Hepatic stellate cell (primary cell): ENCODE results near the gene KIFAP3.

Experiments used
- DNase-seq: peaks from one replicate; pipeline ENCODE4 v3.0.0; 2011; ENCODE audit warnings: low spot score

KIFAP3 gene

DNA sequence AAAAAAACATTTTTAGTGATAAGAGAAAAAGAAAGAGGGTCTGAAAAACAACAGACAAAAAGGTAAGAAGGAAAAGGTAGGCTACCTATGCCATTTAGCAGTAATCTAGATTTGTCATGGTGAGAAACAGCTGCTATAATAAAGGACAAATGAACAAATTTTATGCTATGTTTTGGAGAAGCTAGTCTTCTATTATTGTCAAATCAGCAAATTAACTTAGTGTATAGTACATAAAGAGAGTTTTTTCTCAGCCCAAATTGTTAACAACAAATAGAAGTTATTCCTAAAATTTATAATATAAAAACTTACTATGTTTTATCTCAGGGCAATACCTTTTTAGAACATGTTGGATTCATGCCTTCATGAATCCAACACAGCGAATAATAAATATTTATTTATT lies 88.7 kb downstream of the KIFAP3 start:
- DNase-seq, result no peak

DNA sequence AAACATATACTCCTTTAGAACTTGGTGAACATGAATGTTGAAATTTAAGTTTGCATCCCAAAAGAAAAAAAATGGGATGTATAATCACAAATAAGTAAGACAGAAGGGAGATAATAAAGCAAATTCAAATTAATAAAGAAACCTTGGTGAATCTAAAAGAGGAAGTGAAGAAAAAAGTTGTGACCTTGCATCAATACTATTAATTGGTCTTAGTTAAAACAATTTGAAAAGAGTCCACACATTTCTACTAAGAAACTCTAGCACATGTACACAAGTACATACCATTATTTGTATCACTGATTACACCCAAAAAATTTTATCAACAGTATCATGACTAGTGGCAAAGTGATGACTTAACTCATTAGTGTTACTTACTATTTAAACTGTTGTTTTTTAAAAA lies 100.4 kb downstream of the KIFAP3 start:
- DNase-seq, result no peak

DNA sequence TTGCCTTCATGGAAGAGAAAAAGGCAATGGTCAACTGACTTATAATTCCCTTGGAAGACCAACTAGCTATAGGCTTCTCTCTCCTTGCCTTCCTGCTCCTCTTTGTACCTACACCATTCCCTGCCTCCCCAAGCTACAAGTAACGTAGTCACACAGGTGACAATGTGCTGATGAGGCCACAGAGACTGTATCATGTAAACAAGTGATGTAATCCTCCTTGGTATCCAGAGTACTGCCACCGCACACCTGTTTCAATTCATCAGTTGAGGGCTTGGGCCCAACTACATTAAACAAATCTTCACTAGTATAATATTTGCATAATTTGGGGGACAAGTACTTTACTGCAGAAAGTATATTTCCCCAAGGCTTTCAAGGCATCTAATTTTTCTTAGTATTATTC lies 104.4 kb downstream of the KIFAP3 start:
- no peak for DNase-seq

DNA sequence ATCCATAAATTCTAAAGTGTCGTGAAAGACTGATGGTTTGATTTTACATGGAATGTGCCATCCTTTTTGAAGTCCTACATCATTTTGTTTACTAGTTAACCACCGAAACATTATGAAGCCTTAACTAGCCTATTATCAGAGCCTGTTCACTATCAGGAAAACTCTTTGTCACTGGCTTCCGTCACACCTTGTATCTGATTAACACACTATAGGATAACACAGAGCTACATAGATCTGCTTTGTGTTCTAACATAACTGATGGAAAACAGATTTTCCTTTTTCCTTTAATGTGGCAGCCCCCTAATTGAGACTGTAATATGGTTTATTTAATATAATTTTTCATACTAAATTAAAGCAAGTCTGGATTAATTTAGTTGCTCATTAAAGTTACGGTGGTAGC lies 106.3 kb downstream of the KIFAP3 start:
- DNase-seq, result no peak

DNA sequence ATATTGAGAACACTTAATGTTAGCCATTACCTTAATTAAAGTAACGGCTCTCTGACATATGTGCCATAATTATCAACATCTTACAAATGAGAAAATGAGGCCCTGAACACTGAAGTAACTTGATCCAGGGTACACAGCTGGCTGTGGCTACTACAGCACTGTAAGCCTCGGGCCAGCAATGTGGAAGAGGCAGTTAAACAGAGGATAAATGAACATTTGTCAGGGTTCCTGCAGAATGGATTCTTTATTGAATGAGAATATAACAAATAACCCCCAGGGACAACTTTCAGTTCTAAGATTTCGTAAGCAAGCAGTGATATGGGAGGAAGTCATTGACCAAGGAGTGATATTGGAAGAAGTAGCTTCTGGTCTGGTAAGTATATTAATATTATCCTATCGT lies 110.3 kb downstream of the KIFAP3 start:
- no peak for DNase-seq

DNA sequence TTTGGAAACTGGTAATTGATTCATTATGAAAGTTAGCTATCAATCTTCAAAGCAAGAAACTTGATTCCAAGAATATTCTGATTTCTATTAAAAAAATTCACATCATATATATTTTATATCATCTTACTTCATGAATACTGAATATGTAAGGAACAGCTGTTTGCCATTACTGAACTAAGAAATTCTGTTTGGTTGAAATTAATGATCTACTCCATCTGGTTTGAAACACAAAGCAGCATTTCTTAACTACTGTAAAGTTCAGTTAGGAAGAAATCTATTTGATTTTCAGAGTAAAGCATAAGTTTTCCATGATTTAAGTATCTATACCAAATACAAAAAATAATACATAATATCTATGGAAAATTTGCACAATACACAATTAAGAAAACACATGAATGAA lies 114.8 kb downstream of the KIFAP3 start:
- DNase-seq, result no peak

DNA sequence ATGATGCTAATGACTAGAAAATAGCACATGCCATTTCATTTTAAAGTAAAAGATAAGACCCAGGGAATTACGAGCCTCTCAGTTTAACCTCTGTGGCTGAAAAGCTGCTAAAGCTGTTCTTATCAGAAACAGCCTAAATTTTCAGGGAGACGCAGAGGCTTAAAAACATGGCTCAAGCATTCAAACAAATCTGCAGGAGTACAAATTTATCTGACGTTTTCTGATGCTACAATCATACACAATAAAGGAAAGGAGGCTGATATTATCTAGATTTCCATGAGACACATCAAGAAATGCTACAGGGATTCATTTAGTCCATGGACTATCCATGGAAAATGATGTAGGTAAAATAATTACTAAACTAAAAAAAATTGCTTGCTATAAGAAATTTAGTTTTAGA lies 115.5 kb downstream of the KIFAP3 start:
- no peak for DNase-seq

DNA sequence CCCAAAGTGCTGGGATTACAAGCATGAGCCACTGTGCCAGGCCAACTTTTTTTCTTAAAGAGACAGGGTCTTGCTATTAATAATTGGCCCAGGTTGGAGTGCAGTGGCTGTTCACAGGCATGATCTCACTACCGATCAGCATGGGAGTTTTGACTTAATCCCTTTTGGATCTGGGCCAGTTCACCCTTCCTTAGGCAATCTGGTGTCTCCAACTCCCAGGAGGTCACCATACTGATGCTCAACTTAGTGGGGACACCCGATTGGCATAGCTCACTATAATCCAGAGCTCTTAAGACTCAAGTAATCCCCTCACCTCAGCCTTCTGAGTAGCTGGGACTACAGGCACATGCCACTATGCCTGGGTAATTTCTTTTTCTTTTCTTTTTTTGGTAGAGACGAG lies 116.6 kb downstream of the KIFAP3 start:
- no peak for DNase-seq

DNA sequence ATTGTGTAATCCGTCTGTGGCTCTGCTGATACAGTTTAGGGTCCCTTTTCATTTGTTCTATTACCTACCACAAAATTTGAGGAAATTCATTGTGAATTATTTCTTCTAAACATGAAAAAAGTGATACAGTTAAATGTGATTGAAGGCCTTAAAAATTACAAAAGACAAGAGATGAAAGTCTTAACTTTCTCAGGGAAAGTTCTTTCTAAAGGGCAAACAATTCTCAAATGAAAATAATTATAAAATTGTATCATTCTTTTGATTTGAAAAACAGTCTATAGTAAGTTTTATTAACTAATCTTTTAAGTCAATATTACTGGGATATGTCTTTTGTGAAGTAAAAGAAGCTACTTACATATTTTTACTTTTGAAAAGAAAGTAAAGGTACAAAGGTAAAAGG lies 123.4 kb downstream of the KIFAP3 start:
- DNase-seq, result no peak

DNA sequence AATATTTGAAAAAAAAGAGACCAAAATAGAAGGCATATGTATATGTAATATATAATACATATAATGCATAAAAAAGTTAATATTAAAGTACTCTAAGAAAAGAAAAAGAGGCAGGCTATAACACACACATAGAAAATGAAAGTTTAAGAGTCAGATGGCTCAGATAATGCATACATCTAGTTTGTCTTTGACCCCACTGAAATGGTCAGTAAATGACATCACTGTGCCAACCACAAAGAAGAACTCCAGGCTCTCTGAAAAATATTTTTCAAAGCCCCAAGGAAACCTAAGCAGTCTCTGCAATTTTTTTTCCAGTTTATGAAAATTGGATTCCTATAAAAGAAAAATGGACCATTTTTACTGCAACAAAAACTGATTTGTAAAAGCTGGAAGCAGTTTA lies 125.4 kb downstream of the KIFAP3 start:
- peak; percentile 32 for DNase-seq

DNA sequence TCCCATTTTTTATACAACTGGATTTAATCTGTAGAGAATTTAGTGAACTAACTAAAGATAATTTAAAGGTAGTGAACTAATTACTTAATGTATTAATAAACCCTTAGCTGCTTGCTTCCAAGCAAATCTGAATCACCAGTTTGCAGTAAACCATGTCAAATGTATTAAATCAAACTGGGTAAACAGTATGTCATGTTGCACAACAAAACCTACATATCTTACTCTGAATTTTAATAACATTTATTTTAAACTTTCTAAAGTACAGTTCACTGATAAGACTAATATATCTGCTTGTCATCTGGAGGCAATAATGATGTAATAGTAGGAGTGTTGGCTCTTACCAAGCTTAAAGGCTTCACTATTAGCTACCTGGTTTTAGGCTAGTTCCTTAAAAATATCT lies 128.3 kb downstream of the KIFAP3 start:
- no peak for DNase-seq

DNA sequence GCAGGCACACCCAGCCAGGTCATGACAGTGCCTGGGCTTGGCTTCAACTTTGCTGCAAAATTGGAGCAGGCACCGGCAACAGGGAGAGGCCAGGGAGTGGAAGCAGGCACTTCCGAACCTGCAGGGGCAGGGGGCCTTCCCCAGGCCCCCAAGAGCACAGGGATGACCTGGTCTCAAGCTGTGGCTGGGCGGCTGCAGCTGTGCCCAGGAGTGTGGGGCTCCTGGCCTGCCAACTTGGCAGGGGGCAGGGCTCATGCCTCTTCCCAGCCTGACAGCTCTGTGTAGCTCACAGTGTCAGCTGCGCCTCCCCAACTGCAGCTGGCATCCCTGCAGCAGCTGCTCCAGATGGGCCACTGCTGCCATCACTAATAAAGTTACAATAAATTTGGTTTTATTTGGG lies 129.3 kb downstream of the KIFAP3 start:
- no peak for DNase-seq

DNA sequence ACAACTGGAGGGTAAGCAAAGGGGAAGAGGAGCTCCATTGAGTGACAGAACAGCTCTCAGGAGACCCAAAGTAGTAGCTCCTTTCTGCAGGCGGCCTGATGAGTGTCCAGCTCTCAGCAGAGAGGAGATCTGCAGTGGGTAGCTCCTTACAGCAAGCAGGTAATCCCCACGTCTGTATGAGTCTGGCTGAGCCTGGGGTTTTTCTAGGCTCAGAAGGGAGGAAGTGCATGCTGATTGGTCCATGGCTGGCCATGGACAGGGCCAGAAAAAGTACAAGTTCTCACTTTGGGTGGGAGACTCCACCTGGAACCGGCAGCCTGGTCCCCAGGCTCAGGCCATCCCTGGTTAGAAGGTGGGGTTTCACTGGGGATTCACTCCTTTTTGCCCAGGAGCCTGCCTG lies 129.9 kb downstream of the KIFAP3 start:
- no peak for DNase-seq

DNA sequence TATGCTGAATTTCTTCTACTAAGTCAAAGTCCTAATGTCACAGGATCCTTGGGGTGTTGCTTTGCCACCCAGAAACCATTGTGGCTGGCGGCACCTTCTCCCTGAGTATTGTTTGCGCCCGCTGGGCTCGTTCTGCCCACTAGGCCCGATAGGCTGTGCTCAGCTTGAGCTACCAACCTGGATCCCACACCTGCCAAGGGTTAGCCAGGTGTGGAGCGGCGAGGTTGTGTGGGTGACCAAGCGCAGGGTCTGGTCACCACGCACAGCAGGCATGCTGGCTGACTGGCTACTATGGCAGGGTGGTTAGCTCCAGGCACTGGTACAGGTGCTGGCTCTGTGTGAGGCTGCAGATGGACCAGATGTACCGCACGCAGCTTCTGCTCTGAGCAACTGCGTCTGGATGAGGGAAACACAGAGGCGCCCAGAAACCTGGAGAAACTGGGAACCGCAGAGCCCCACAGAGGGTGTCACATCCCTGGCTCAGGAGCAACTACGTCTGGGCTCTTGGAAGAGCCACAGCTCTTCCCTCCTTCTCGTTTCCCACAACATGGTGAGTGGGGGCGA lies 130.4 kb downstream of the KIFAP3 start:
- no peak for DNase-seq

DNA sequence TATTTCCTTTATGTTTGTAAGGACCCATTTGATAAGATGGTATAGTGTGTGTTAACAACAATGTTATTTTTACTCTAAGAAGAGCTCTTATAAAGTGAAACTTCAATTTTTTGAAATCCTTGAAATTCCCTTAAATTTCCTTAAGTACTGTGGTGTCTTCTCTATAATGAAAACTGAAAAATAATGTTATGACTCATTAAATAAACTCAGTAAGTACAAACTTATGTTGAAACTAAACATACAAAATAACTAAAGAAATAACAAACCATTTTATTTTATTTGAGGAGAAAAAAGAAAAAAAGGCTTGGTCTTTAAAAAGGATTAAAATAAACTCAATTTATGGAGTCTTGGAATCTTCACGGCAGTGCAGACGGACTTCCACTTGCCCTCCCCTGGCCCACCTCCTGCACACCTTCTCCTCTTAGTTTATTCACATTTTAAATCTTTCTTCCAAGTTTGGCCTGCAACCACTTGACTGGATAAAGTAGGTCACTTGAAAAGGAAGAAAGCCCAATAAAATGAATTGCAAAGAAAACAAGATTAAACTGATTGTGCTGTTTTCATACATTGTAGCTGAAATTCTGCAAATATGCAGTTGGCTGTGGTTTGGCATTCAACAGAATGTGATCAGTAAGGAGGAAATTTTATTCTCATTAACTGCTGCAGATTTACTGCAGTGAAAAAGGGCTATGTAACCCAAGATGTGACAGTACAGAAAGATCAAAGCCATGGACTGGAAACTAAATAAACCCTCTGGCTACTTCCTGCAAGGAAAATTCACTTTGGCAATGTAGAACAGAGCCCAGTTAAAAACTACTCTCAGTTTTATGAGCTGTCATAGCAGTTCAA lies 132.3 kb downstream of the KIFAP3 start:
- DNase-seq, result no peak

DNA sequence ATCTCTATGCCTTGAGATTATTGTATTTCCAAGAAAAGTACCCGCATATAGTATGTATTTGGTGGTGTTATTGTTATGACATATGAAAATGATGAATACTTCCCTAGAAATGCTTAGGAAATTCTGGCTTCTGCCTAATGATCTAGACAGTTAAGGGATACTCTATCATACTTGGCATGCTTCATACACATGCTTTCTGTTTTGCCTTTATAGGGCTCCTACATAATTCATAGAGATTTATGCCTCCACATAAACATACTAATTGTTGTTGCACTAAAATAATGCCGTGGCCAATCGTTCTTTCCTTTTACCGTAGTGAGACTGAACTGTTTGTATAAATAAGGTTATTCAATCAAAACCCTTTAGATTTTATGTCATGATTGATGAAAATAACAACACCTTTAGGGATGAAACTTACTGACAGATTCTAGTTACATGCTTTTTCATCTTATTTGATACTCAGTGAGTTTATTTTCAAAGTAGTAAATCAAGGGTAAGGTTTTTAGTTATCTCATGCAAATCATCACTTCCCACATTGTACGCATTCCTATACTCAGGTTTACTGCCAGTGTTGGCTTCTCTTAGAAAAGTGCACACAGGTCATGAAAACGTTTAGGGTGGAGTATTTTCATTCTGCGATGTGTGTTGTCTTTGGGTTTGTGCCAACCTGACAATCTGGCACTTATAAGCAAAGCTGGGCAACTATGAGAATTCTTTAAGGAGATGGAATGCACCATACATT lies 140.3 kb downstream of the KIFAP3 start:
- DNase-seq, result no peak

DNA sequence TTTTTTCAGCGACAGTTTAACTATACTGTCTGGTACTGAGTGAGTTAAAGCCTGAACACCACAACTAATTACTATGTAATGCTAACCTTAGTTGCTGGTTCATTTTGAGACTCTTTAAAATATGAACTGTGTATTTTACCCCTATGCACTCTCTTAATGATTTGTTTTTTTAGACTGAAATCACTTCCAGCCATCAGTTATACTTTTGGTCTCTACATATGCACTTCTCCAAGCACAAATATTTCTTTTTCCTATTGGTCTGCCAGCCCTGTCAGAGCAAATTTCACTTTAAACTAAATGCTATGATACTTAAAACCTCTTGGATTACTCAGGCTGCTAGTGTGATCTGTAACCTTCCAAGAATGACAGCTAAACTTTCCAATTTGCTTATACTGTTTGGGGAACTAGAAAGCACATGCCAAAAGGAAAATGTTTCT lies 142.7 kb downstream of the KIFAP3 start:
- DNase-seq, result no peak

DNA sequence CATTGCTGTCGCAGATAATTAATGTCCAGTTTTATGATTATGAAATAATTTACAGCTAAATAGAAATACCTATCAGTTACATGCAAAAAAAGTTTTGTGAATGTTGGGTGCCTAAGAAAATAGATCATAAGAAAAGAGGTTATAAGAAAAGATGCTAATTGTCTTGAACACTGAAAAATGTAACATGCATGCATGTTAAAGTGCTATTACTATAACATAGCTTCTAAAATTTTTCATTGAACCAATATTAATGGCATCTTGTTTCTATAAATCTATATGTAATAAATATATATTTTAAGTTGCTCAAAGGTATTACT lies 145.3 kb downstream of the KIFAP3 start:
- DNase-seq, result no peak

DNA sequence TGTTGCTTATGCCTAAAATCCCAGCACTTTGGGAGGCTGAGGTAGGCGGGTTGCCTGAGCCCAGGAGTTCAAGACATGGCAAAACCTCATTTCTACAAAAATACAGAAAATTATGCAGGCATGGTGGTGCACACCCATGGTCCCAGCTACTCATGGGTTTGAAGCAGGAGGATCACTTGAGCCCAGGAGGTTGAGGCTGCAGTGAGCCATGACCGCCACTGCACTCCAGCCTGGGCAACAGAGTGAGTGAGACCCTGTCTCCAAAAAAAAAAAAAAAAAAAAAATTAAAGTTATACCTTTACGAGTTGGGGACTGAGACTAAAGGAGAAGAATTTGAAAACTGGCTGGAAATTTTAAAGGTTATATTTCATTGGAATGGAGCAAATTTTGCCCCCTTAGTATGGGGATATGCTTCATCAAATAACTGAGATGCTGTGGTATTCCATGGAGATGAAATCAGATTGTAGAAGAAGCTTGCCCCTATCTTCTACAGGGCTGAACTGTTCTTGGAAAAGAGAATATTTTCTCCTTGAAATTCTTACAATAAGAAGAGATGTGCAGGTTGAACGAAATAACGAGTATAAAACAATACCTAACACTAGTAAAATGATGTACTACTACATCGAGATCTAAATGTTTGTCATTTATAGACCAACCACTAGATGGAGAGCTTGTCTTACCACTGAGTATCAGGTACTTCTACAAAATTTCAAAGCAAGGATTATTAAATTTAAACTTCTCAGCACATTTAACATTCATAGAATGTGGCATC lies 145.9 kb downstream of the KIFAP3 start:
- no peak for DNase-seq

DNA sequence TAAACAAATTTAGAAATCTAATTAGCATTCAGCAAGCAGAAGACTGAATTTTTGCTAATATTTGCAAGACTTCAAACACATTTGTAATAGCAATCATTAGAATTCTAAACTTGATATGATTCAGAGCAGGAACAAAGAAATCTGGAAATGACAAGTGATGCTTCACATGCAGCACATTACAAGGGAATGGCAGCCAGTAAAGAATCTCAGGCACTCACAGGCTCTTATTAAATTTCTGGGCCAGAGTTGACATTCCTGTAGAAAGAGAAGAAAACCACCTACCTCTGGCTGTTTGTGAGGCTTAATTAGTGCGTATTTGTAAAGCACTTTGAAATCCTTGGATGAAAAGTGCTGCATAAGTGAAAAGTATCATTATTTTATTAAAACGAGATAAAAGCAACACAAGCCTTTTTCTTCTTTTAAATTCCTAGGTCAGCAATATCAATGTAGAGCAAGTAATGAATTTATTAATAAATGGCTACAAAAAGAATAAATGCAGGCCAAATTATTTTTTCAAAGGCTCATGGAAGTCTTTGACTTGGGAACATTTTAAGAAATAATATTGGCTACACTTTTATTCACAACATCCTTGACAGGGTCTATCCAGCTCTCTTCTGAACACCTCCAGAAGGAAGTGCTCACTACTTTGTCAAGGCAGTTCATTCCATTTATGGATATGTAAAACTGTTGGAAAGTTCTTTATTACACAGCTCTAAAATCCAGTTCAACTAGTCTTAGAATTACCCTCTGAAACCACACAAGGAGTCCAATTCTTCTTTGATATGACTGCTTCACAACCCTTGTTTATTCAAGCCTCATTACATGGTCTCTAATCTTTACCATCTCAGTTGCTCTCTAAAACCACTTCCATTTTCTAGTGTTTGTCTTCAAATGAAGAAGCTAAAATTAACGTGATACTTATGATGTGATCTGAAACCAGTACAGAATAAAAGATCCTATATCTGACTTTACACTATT lies 148.7 kb downstream of the KIFAP3 start:
- no peak for DNase-seq

DNA sequence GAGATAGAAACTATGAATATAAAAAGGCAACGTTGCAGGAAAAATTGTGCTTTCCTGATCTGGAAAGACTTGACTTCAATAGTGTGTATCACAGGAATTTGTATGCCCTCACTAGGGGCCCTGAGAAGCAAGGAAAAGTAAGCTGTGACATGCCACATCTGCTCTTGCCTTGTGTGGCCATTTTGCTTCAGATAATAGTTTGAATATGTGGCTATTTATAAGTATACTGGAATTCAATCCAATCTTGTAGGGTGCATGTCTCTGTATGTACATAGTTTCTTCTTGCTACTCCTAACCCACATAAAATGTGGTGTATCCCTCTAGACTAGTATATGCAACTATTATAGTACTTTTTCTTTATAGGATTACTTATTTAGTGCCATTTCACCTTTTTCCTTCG lies 149.7 kb downstream of the KIFAP3 start:
- DNase-seq, result no peak
